HepG2 (cell line): ENCODE measurements around the gene ABHD12. TPM values are rescaled to one million over a fixed set of nuclear protein-coding genes. Genes with fewer than 3 reads are reported as not detected.
A peak's percentile ranks its signal among the peaks of the same experiment; 100 is the strongest.

ENCODE experiments used
- AKNA ChIP-seq: sonication (generic); formaldehyde crosslinking; IDR thresholded peaks from 2 replicates; pipeline ENCODE4 v1.4.0; 2020; ENCODE audit warnings: missing genetic modification reagents, borderline replicate concordance
- HHEX ChIP-seq: IDR thresholded peaks from 2 replicates; pipeline ENCODE4 v1.6.1; 2016; ENCODE audit warnings: control low read depth
- HMGA1 ChIP-seq: sonication (generic); formaldehyde crosslinking; conservative IDR thresholded peaks from 2 replicates; pipeline ENCODE4 v1.4.0; 2020; ENCODE audit warnings: missing genetic modification reagents
- KDM4B ChIP-seq: sonication (generic); formaldehyde crosslinking; IDR thresholded peaks from 2 replicates; pipeline ENCODE4 v1.4.0; 2020; ENCODE audit warnings: missing genetic modification reagents
- ONECUT2 ChIP-seq: sonication (generic); formaldehyde crosslinking; IDR thresholded peaks from 2 replicates; pipeline ENCODE4 v1.4.0; 2020; ENCODE audit warnings: missing genetic modification reagents
- PCBP2 ChIP-seq: fragments of 200-400 bp; formaldehyde crosslinking; optimal IDR thresholded peaks from 2 replicates; pipeline ENCODE3; 2018; ENCODE audit warnings: low read length, low read depth; ENCODE audit not compliant: poor library complexity, severe bottlenecking
- RFXAP ChIP-seq: sonication (generic); formaldehyde crosslinking; IDR thresholded peaks from 2 replicates; pipeline ENCODE4 v1.4.0; 2020; ENCODE audit warnings: missing genetic modification reagents, borderline replicate concordance
- SP140L ChIP-seq: sonication (generic); formaldehyde crosslinking; IDR thresholded peaks from 2 replicates; pipeline ENCODE4 v1.4.0; 2020; ENCODE audit warnings: missing genetic modification reagents, borderline replicate concordance
- STAT6 ChIP-seq: sonication (generic); formaldehyde crosslinking; IDR thresholded peaks from 2 replicates; pipeline ENCODE4 v1.4.0; 2020; ENCODE audit warnings: missing genetic modification reagents, mild to moderate bottlenecking, borderline replicate concordance
- SYNCRIP ChIP-seq: fragments of 200-400 bp; formaldehyde crosslinking; IDR thresholded peaks from 2 replicates; pipeline ENCODE4 v1.6.1; 2018; ENCODE audit warnings: mild to moderate bottlenecking, low read depth, low read length; ENCODE audit not compliant: insufficient read depth
- ZBTB38 ChIP-seq: sonication (generic); formaldehyde crosslinking; IDR thresholded peaks from 2 replicates; pipeline ENCODE4 v1.5.1; 2020; ENCODE audit warnings: mild to moderate bottlenecking, missing genetic modification reagents
- ZNF205 ChIP-seq: IDR thresholded peaks from 2 replicates; pipeline ENCODE4 v1.6.1; 2018; ENCODE audit warnings: missing biosample characterization, missing genetic modification reagents
- ZNF253 ChIP-seq: sonication (generic); formaldehyde crosslinking; IDR thresholded peaks from 2 replicates; pipeline ENCODE4 v1.8.0; 2022; ENCODE audit warnings: mild to moderate bottlenecking, missing genetic modification reagents, borderline replicate concordance
- ZNF296 ChIP-seq: sonication (generic); formaldehyde crosslinking; conservative IDR thresholded peaks from 2 replicates; pipeline ENCODE4 v1.5.0; 2020; ENCODE audit warnings: mild to moderate bottlenecking, missing genetic modification reagents
- ZNF790 ChIP-seq: sonication (generic); formaldehyde crosslinking; IDR thresholded peaks from 2 replicates; pipeline ENCODE4 v1.8.0; 2022; ENCODE audit warnings: missing genetic modification reagents, mild to moderate bottlenecking, borderline replicate concordance
- polyA plus RNA-seq, 8 experiments: library from polyadenylated mRNA; depleted of rRNA in 3 of 8; stranded (reverse) in 7 of 8; unstranded in 1 of 8; fragments of >200 nt; fragmentation: Illumina TruSeq in 4 of 8; extraction: Trizol in 4 of 8; gene quantifications; 2 replicates each; pipeline versions ENCODE4 v1.2.1 to v1.2.3, GENCODE V29; 2011 to 2016; ENCODE audit warnings: low read depth in 4 of 8, missing spikeins in 1 of 8, mixed read lengths in 1 of 8; ENCODE audit not compliant: insufficient read depth in 1 of 8
- total RNA-seq, 5 experiments: library from RNA; depleted of rRNA; stranded (reverse); fragments of >200 nt; fragmentation: Illumina TruSeq; extraction: Trizol; gene quantifications; 2 replicates each; pipeline ENCODE4 v1.2.3, GENCODE V29; 2016; ENCODE audit warnings: low read depth in 1 of 5
- TF ChIP-seq, protein P1 (sequence below): sonication (generic); formaldehyde crosslinking; IDR thresholded peaks from 2 replicates; pipeline ENCODE4 v1.8.0; 2022; ENCODE audit warnings: mild to moderate bottlenecking, missing genetic modification reagents
- TF ChIP-seq, protein P2 (sequence below): sonication (generic); formaldehyde crosslinking; conservative IDR thresholded peaks from 2 replicates; pipeline ENCODE4 v1.8.0; 2022; ENCODE audit warnings: mild to moderate bottlenecking, moderate library complexity, missing genetic modification reagents

The ABHD12 gene
- total and polyA plus RNA-seq, 2 of the 13 experiments (the other 11 are each of a cell fraction or from before 2014, with no cell fraction given), result 23.5 to 72.1 TPM

DNA sequence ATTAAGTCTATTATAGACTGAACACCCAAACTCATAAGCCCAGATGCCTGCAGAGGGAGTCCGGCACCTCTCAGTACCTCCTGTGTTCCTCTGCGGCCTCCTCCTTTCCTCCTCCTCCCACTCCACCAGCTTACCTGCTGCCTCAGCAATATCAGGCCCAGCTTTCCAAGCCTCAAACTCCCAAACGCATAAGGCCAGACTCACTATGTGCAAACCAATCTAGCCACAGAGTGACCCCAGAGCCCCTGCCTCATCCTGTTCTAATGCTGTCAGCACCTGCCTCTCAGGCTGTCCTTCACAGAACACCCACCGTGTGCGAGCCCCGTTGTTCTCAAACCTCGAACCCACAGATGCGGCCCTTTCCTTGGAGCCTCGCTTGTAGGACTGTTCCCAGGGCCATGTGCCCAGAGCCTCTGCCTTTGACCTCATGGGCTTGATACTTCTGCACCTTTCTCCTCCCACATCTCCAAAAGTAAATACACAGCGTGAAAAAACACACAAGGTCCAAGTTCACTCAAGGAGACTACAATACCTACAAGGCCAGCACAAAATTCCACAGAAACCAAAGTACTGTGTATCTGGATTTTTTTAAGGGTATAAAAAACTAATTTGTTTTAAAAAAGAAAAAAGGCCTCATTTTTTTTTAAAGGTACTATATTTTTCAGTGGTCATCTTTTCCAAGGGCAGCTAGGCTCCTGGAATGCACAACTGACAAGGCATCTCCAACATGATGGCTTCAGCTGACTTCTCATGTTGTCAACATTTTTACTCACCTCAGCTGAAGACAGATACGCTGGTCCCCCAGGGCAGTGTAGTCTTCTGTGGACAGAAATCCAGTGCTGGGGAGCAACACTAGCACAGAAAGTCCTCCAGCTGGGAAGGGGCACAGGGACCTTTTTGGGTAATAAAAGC, 52.3 kb downstream of the ABHD12 start (continued):
- TF ChIP-seq, protein P1, sequence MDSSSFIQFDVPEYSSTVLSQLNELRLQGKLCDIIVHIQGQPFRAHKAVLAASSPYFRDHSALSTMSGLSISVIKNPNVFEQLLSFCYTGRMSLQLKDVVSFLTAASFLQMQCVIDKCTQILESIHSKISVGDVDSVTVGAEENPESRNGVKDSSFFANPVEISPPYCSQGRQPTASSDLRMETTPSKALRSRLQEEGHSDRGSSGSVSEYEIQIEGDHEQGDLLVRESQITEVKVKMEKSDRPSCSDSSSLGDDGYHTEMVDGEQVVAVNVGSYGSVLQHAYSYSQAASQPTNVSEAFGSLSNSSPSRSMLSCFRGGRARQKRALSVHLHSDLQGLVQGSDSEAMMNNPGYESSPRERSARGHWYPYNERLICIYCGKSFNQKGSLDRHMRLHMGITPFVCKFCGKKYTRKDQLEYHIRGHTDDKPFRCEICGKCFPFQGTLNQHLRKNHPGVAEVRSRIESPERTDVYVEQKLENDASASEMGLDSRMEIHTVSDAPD (CRISPR knock-in tag), result no peak
- TF ChIP-seq ZBTB38 (peak; percentile 84; the same call in 1 of the 2 replicates), ZNF296 (CRISPR knock-in tag) (0 out of 2 replicates have a peak, but pooled peaks have one; percentile 72), SYNCRIP (no peak), ONECUT2 (peak; percentile 73), PCBP2 (no peak), ZNF253 (CRISPR knock-in tag) (0 out of 2 replicates have a peak, but pooled peaks have one; percentile 80), AKNA (CRISPR knock-in tag) (no peak), ZNF790 (CRISPR knock-in tag) (no peak; the same call in 1 of the 2 replicates), KDM4B (0 out of 2 replicates have a peak, but pooled peaks have one; percentile 21), HHEX (CRISPR knock-in tag) (peak; percentile 79), SP140L (CRISPR knock-in tag) (0 out of 2 replicates have a peak, but pooled peaks have one; percentile 71), ZNF205 (peak; percentile 90), HMGA1 (CRISPR knock-in tag) (no peak), RFXAP (CRISPR knock-in tag) (peak; percentile 88), STAT6 (no peak)
- TF ChIP-seq, protein P2, sequence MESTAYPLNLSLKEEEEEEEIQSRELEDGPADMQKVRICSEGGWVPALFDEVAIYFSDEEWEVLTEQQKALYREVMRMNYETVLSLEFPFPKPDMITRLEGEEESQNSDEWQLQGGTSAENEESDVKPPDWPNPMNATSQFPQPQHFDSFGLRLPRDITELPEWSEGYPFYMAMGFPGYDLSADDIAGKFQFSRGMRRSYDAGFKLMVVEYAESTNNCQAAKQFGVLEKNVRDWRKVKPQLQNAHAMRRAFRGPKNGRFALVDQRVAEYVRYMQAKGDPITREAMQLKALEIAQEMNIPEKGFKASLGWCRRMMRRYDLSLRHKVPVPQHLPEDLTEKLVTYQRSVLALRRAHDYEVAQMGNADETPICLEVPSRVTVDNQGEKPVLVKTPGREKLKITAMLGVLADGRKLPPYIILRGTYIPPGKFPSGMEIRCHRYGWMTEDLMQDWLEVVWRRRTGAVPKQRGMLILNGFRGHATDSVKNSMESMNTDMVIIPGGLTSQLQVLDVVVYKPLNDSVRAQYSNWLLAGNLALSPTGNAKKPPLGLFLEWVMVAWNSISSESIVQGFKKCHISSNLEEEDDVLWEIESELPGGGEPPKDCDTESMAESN (CRISPR knock-in tag), result peak; percentile 94
